IPS-NIHi7 (cell line): Measurements from ENCODE around the gene ARF6.
"Not testable (repeated sequence)": the region's sequence is repeated elsewhere in the genome, so short reads cannot be mapped to it uniquely, and the experiment has no call there.

ENCODE experiments used
- DNase-seq: peaks from one replicate; pipeline ENCODE4 v3.0.0; 2012; ENCODE audit warnings: mixed read lengths; ENCODE audit errors: extremely low spot score

The ARF6 gene

DNA sequence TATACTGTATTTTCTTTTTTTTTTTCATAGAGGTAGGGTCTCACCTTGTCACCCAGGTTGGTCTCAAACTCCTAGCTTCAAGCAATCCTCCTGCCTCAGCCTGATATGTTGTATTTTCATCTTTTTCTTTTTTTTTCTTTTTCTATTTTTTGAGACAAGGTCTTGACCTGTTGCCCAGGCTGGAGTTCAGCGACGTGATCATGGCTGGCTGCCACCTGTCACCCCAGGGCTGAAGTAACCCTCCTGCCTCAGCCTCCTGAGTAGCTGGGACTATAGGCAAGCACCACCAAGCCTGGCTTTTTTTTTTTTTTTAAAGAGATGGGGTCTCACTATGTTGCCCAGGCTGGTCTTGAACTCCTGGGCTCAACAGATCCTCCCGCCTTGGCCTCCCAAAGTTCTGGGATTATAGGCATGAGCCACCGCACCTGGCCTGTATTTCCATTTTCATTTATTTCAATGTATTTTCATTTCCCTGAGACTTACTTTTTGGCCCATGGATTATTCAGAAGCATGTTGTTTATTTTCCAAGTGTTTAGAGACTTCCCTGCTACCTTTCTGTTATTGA is 16.2 kb upstream of the ARF6 start:
- DNase-seq = no peak

DNA sequence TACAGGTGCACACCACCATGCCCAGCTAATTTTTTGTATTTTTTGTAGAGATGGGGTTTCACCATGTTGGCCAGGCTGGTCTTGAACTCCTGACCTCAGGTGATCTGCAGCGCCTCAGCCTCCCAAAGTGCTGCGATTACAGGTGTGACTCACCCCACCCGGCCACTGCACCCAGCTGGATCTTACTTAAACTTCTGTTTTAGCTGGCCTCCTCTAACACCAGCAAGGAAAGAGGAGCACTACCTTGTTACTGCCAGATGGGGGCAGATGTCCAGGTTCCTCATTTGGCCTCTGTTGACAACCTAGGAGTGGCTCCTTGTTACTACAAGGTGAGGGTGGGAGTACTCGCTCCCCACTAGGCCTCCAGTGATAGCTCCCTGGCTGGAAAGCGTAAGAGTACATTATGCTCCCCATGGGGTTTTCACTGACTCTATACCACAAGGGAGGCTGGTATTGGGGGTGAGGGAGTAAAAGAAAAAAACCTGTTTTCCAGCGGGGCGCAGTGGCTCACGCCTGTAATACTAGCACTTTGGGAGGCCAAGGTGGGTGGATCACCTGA is 13.2 kb upstream of the ARF6 start:
- DNase-seq = peak; percentile 72

DNA sequence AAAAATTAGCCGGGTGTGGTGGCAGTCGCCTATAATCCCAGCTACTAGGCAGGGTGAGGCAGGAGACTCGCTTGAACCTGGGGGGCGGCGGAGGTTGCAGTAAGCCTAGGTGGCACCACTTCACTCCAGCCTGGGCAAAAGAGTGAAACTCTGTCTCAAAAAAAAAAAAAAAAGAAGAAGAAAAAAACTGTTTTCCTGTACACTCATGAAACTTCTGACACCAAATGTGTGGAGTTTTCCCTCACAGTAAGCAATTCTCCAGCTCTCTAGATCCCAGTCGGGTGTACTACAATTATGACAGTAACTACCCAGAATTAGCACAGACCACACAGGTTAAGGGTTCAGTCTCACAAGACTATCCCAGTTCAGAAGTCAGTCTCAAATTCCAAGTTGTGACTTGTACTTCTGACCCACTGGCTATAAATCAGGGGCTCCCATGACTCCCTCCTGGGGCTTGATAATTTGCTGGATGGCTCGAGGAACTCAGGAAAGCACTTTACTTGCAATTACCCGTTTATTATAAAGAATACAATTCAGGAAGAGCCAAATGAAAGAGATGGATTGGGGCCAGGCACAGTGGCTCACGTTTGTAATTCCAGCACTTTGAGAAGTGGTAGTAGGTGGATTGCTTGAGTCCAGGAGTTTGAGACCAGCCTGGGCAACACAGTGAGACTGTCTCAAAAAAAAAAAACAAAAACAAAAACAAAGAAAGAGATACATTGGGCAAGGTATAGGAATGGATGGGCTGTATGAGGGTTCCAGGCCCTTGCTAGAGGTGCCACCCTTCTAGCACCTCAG is 12.4 kb upstream of the ARF6 start:
- no peak for DNase-seq

DNA sequence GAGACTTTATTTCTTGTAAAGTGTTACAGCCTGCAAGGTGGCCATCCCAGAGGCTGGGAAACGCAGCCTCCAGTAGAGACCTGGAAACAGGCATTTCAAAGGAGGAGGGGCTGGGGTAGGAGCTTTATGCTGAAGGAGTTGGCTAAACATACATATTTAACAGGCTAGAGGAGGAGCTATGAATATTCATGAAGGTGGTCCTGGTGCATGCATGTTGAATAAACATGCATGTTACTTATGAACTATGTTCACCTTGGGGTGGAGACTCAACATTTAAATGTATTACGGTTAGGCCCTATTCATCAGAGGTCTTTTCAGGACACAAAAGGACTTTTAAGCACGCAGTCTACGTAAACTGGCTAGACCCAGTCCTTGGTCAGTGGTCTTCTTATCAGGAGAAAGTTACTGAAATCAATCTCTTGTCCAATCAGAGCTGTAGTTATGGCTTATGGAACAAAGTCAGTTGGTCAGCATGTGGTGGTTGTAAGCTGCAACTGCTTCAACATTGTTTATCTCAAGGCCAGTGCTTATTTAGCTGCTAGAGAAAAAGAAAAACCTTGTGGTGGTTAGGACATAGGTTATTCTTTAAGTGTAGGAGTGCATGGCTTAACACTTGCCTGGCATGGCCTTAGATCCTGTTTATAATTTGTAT is 11.4 kb upstream of the ARF6 start:
- no peak for DNase-seq

DNA sequence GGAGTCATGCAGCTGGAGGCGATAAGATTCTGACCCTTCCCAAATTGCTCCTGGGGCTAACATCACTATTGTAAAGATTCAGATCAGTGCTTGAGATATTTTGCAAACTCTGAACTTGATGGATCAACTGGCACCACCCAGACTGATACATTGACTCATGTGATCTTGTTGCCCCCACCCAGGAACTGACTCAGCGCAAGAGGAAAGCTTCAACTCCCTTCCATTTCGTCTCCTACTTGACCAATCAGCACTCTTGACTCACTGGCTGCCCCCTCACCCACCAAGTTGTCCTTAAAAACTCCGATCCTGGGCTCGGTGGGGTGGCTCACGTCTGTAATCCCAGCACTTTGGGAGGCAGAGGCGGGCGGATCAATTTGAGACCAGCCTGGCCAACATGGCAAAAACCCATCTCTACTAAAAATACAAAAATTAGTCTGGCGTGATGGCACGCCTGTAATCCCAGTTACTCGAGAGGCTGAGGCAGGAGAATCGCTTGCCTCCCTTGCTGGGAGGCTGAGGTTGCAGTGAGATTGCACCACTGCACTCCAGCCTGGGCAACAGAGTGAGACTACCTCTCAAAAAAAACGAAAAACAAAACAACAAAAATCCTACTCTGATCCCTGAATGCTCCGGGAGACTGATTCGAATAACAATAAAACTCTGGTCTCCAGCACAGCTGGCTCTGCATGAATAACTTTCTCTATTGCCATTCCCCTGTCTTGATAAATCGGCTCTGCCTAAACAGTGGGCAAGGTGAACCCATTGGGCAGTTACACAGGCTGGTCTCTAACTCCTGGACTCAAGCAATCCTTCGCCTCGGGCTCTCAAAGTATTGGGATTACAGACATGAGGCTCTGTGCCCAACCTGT is 9.8 kb upstream of the ARF6 start:
- DNase-seq = no peak

DNA sequence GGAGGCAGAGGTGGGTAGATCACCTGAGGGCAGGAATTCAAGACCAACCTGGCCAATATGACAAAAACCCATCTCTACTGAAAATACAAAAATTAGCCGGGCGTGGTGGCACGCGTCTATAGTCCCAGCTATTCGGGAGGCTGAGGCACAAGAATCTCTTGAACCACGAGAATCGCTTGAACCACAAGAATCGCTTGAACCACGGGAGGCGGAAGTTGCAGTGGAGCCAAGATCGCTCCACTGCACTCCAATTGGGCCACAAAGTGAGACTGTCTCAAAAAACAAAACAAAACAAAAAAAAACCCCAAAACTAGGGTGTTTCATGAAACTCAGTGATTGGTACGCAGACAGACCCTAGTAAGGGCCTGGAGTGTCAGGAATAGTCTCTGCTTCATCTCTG is 6.4 kb upstream of the ARF6 start:
- no peak for DNase-seq

DNA sequence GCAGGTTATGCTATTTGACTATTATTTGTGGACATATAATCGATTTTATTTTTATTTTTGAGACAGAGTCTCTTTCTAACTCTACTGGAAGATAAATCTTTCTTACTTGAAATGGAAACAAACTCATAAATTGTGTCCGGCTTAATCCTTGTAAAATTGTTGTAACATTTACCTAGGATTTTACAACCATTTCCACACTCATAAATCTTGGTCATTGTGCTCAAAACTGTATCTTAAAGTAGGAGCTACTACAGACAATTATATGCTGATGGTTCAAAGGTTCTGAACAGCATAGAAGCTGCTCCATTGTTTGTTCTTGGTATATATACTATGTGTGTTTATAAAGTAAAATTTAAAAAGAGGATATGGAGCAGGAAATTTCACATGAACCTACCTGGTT is 4.6 kb upstream of the ARF6 start:
- DNase-seq = no peak

DNA sequence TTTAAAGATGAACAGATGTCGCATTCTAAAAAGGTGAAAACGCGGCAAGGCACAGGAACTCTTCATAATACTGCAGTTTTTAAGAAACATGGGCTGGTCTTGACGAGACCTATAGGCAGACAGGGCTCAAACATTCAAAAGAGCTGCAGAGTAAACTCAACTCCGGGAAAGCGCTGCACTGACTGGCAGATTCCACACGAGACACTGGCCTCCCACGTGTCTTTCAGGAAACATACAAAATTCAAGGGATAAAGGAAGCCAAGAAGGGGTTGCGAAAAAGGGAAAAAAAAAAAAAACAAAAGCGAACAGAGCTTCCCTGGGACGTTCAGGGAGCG is 614 bp upstream of the ARF6 start:
- DNase-seq = peak; percentile 46

DNA sequence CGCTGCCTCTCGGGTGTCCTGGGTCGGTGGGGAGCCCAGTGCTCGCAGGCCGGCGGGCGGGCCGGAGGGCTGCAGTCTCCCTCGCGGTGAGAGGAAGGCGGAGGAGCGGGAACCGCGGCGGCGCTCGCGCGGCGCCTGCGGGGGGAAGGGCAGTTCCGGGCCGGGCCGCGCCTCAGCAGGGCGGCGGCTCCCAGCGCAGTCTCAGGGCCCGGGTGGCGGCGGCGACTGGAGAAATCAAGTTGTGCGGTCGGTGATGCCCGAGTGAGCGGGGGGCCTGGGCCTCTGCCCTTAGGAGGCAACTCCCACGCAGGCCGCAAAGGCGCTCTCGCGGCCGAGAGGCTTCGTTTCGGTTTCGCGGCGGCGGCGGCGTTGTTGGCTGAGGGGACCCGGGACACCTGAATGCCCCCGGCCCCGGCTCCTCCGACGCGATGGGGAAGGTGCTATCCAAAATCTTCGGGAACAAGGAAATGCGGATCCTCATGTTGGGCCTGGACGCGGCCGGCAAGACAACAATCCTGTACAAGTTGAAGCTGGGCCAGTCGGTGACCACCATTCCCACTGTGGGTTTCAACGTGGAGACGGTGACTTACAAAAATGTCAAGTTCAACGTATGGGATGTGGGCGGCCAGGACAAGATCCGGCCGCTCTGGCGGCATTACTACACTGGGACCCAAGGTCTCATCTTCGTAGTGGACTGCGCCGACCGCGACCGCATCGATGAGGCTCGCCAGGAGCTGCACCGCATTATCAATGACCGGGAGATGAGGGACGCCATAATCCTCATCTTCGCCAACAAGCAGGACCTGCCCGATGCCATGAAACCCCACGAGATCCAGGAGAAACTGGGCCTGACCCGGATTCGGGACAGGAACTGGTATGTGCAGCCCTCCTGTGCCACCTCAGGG is 679 bp downstream of the ARF6 start:
- peak; percentile 51 for DNase-seq

DNA sequence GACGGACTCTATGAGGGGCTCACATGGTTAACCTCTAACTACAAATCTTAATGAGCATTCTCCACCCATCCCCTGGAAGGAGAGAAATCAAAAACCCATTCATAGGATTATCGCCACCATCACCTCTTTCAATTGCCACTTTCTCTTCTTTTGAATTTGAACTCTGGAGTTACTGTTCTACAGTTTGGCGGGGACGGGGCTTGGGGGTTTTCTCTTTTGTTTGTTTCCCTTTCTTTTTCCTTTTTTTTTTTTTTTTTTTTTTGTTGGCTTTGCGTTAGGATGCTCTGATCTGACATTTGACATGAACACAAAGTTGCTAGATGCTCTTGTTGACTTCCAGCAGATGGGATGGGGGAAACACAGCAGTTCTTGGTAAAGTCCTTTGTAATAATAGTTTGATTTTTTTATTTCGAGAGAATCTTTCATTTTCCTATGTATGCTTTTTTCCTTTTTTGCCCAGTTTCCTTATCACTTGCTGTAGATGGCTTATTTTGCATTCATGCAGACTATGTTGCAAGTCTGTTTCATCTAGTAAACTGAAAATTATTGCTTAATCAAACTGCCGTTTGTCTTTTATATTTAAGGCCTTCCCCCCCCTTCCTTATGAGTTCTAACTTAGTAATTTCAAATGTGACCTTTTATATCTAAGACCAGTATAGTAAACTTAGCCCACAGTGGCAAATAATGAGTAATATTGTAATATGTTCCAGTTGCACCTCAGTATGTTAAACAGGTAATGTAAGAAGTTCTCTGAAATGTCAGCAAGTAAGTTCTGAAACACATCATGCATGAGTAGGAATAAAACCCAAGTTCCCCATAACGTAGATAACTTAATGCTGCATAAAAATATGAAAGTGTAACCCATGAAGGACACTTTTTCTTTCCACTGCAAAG is 1.6 kb downstream of the ARF6 start:
- not testable (repeated sequence) for DNase-seq

DNA sequence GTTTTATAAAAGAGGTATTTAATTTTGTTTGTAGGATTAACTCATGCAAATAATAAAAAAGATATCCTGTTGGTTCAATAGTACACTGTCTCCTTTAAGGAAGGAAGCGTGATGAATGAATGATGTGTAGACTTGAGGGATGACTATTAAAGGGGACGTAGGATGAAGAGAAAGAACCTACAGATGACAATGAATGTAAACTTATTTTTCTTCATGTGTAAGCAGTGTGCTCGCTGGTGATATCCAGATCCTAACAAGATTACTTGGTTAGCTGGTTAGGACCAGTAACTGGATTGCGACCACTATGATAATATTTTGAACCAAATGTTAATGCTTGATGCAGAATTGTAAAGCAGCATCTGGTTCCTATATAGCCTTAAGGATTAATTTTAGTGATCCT is 2.6 kb downstream of the ARF6 start:
- no peak for DNase-seq

DNA sequence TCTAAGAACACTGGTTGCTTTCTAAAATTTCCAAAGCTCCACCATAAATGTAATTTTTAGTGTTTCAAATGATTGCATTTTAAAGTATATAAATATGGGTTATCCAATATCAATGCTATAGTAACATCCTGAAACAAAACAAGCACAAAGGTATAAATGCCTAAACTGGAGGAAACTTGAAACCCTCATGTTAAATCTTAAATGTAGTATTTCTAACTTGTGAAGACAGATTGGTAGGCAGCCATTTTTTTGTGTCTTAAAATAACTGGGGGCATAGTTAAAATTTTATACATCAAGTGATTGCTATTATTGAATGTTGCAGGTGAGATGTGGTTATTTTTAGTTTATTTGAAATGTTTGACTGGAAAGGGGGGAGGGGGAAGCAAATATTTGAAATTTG is 3.4 kb downstream of the ARF6 start:
- DNase-seq = not testable (repeated sequence)

DNA sequence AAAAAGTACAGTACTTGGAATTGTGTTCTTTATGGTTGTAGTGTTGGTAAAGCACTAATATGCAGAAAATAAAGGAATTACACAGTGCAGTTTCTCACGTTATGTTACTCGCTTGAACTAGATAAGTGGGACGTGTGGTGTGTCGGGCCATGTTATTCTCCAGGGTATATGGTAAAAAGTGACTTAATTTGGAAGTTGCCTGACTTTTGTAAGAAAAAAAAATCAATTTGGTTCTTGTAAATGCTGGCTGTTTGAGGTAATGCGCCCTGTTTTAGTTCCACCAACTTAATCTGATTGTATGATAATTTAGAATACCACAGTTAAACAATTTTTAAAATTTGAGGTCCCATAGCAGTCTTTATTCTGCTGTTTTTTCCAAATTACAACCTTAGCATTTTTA is 4.1 kb downstream of the ARF6 start:
- DNase-seq = no peak

DNA sequence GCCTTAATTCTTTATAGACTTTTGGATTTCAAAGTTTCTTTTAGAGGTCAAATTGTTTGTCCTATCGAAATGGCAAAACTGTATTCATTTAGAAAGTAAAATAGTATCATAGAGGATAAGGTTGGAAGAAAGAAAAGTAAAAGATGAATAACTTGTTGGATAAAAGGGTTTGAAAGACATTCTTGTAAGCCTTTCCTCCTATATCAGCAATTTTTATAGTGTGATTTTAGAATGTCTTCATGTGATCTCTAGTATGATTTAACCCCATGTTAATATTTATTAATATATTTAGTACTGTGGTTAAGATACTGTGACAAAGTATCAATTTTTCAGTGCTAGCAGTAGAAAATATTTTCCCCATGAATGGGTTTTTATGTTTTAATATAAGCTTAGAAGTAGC is 4.5 kb downstream of the ARF6 start:
- DNase-seq = no peak

DNA sequence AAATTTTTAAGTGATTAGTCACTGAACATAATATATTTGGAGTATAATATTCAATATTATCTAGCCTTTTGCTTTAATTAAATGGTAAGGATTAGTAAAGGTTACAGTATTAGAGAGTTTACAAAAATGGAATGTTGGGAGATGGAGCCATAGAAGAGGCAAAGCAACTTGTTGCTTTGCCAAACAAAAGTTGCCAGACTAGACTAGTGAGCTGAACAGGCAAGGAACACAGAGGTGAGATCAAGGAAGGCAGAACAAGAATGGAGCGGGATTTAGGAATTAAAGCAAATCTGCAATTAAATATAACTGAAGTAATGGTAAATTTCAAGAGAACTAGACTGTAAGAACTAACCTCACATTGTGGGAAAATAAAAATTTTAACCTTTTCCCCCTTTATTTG is 5.1 kb downstream of the ARF6 start:
- no peak for DNase-seq

DNA sequence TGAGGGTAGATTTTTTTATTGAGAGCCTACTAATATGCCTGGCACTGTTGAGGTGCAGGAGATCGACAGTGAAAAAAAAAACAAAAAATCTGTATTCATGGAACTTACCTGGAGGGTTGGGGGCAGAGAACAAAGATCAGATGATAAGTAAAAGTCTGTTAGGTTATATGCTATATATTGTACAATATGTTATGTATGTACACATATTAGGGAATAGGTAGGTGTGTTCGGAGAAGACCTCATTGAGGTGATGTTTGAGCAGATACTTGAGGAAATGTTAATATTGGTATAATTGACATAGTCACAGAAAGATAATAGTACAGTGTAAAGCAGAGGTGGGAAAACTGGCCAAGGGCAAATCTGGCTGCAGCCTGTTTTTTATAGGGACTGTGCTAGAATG is 5.6 kb downstream of the ARF6 start:
- no peak for DNase-seq

DNA sequence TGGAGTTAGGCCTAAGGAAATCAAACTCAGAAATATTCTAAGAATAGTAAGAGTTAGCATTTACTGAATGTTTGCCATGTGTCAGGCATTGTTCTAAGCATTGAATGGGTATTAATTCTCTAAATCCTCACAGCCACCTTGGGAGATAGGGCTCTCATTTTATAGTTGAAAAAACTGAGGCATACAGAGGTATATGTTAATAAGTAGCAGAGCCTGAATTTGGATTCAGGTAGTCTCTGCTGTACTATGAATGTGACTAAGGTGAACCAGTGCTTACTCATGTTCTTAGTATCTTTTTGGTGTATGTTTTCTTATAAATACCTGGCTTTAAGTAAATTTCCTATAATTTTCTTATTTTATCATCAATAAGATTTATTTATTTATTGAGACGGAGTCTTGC is 8.1 kb downstream of the ARF6 start:
- DNase-seq = no peak

DNA sequence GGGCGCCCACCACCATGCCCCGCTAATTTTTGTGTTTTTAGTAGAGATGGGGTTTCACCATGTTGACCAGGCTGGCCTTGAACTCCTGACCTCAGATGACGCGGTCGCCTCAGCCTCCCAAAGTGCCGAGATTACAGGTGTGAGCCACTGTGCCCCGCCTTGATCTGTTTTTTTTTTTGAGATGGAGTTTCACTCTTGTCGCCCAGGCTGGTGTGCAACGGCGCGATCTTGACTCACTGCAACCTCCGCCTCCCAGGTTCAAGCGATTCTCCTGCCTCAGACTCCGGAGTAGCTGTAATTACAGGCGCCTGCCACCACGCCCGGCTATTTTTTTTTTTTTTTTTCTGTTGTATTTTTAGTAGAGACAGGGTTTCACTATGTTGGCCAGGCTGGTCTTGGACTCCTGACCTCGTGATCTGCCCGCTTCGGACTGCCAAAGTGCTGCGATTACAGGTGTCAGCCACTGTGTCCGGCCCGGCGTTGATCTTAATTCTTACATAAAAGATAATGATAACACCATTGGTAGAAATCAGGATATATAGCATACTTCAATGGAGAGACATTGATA is 9.9 kb downstream of the ARF6 start:
- not testable (repeated sequence) for DNase-seq

DNA sequence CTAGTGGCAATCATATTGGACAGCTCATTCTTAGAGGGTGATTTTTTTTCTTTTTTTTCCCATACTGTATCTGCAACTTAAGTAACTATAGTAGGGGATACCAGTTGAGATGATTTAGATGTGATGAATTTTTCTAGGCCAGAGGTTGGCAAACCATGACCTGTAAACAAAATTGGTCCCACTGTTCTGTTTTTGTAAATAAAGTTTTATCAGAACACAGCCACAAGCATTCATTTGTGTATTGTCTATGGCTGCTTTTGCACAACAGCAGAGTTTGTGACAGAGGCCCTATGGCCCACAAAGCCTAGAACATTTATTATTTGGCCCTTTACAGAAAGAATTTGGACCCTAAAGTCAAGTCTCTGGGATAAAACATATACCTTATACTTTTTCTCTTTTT is 11.4 kb downstream of the ARF6 start:
- DNase-seq = no peak

DNA sequence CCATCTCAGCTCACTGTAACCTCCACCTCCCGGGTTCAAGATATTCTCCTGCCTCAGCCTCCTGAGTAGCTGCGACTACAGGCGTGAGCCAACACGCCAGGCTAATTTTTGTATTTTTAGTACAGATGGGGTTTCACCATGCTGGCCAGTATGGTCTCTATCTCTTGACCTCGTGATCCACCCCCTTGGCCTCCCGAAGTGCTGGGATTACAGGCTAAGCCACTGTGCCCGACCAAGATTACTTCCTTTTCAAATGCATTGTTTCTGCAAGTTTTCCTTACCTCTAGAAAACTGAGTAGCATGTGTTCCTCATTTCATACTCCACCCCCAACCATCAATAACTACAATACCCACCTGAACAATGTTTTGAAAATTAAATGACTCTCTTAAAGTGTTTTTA is 13.1 kb downstream of the ARF6 start:
- DNase-seq = no peak
